ENCODE measurements around the gene ZG16B. TPM values are rescaled to one million over a fixed set of nuclear protein-coding genes. Genes with fewer than 3 reads are reported as not detected.

Gene ZG16B
- total RNA-seq, 1 experiment from 2014 or later, result 6.9 TPM

DNA sequence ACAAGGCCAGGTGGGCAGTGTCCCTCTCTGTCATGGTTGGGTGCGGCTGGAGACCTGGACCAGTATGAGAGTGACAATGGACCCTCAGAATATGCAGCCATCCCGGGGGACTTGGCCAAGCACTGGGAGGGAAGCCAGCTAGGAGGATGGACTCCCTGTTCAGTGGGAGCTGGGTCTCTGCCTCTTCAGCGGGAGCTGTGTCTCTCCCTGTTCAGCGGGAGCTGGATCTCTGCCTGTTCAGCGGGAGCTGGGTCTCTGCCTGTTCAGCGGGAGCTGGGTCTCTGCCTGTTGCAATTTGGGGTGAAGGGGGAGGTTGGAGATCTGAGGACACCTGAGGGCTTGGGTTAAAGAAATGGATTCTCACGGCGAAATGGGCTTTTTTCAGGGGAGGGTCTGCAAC, 38.9 kb upstream of the ZG16B start:
- H3K9me3 Mint-ChIP-seq (ENCODE audit: unreplicated experiment), result no peaks in the 10 kb centered on the region
- ChIA-PET POLR2A (no interaction called here), CTCF (interaction anchor here (0.5 to 0.9 kb wide), 2 partner anchors 13 to 243 kb away, joined by 3 to 4 read pairs; no protein-coding TSS in a partner anchor)
- peaks cover 16% of the 10 kb centered on the region for H3K27me3 Mint-ChIP-seq (ENCODE audit: insufficient read depth, unreplicated experiment)
- H3K27ac Mint-ChIP-seq (ENCODE audit: low read depth, unreplicated experiment), result no peak overlapping the region
- intact Hi-C loops (cut with micrococcal nuclease), result no loop called here
- no peak for DNase-seq (ENCODE audit: unreplicated experiment)
- H3K4me3 Mint-ChIP-seq (ENCODE audit: unreplicated experiment), result no peak overlapping the region
- TF ChIP-seq, protein P1, sequence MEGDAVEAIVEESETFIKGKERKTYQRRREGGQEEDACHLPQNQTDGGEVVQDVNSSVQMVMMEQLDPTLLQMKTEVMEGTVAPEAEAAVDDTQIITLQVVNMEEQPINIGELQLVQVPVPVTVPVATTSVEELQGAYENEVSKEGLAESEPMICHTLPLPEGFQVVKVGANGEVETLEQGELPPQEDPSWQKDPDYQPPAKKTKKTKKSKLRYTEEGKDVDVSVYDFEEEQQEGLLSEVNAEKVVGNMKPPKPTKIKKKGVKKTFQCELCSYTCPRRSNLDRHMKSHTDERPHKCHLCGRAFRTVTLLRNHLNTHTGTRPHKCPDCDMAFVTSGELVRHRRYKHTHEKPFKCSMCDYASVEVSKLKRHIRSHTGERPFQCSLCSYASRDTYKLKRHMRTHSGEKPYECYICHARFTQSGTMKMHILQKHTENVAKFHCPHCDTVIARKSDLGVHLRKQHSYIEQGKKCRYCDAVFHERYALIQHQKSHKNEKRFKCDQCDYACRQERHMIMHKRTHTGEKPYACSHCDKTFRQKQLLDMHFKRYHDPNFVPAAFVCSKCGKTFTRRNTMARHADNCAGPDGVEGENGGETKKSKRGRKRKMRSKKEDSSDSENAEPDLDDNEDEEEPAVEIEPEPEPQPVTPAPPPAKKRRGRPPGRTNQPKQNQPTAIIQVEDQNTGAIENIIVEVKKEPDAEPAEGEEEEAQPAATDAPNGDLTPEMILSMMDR (IDR thresholded peaks at IDR 0.05; ENCODE audit: unreplicated experiment), result no peak
- BruUV-seq (replicated peaks), result no TSS peak
- no peaks in the 10 kb centered on the region for H3K36me3 Mint-ChIP-seq (ENCODE audit: insufficient read depth, unreplicated experiment)
- H3K4me1 Mint-ChIP-seq (ENCODE audit: insufficient read depth, unreplicated experiment), result peaks cover 20% of the 10 kb centered on the region

DNA sequence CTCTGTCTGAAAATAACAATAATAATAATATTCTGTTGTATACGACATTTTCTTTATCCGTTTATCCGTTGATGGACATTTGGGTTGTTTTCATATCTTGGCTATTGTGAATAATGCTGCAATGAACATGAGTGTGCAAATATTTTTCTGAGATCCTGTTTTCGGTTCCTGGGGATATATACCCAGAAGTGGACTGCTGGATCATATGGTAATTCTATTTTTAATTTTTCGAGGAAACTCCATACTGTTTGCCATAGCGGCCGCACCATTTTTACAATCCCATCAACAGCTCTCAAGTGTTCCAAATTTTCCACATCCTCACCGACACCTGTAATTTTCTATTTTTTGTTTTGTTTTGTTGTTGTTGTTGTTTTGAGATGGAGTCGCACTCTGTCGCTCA, 37.2 kb upstream of the ZG16B start:
- DNase-seq (ENCODE audit: unreplicated experiment), result no peak
- Mint-ChIP-seq H3K27ac (ENCODE audit: low read depth, unreplicated experiment) (no peak overlapping the region), H3K4me1 (ENCODE audit: insufficient read depth, unreplicated experiment) (peaks cover 23% of the 10 kb centered on the region), H3K27me3 (ENCODE audit: insufficient read depth, unreplicated experiment) (peaks cover 16% of the 10 kb centered on the region), H3K36me3 (ENCODE audit: insufficient read depth, unreplicated experiment) (no peaks in the 10 kb centered on the region), H3K4me3 (ENCODE audit: unreplicated experiment) (no peak overlapping the region), H3K9me3 (ENCODE audit: unreplicated experiment) (no peaks in the 10 kb centered on the region)
- intact Hi-C loops (cut with micrococcal nuclease), result no loop called here
- POLR2A ChIA-PET, result interaction anchor here (0.9 to 1.2 kb wide), 2 partner anchors 15 to 30 kb away, joined by 3 read pairs; no protein-coding TSS in a partner anchor
- BruUV-seq (replicated peaks), result no TSS peak
- CTCF ChIA-PET, result interaction anchor here (0.6 to 1.4 kb wide), 2 partner anchors 26 to 76 kb away, joined by 3 to 6 read pairs; no protein-coding TSS in a partner anchor
- TF ChIP-seq, protein P1 (IDR thresholded peaks at IDR 0.05; ENCODE audit: unreplicated experiment), result no peak

DNA sequence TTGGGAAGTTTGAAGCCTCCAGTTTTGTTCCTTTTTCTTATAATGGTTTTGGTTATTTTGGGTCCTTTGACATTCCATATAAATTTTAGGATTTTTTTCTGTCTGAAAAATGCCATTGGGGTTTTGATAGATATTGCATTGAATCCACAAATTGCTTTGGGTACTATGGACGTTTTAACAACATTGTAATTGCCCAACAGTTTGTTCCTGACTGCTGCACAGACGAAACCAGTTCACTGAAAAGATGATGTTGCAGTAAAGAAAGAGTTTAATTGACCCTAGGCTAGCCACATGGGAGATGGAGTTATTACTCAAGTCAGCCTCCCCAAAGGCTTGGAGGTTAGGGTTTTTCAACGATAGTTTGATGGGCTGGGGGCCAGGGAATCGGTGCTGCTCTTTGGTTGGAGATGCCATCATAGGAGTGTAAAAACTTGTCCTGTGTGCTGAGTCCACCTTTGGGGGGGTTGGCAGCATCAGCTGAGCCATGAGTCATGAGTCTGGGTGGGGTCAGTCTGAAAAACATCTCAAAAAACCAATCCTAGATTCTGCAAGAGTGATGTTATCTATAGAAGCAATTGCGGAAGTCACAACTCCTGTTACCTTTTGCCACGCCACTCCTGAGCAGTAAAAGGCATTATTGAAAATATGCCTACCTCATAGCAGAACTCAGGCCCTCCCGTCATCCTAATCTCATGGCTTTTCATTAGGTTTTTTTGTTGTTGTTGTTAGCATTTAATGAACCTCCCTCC, 34.5 kb upstream of the ZG16B start:
- no peaks in the 10 kb centered on the region for H3K36me3 Mint-ChIP-seq (ENCODE audit: insufficient read depth, unreplicated experiment)
- peaks cover 16% of the 10 kb centered on the region for H3K27me3 Mint-ChIP-seq (ENCODE audit: insufficient read depth, unreplicated experiment)
- peak overlapping the region; percentile 90 for H3K27ac Mint-ChIP-seq (ENCODE audit: low read depth, unreplicated experiment)
- intact Hi-C loops (cut with micrococcal nuclease), result no loop called here
- ChIA-PET CTCF (no interaction called here), POLR2A (interaction anchor here (0.9 to 1.2 kb wide), 3 partner anchors 18 to 43 kb away, joined by 3 to 4 read pairs (median 3); partner anchors contain the start of genes ELOB and SRRM2)
- TF ChIP-seq, protein P1 (IDR thresholded peaks at IDR 0.05; ENCODE audit: unreplicated experiment), result no peak
- H3K9me3 Mint-ChIP-seq (ENCODE audit: unreplicated experiment), result no peaks in the 10 kb centered on the region
- DNase-seq (ENCODE audit: unreplicated experiment), result no peak
- H3K4me1 Mint-ChIP-seq (ENCODE audit: insufficient read depth, unreplicated experiment), result peaks cover 28% of the 10 kb centered on the region
- H3K4me3 Mint-ChIP-seq (ENCODE audit: unreplicated experiment), result peak overlapping the region; percentile 16
- no TSS peak for BruUV-seq (replicated peaks)

DNA sequence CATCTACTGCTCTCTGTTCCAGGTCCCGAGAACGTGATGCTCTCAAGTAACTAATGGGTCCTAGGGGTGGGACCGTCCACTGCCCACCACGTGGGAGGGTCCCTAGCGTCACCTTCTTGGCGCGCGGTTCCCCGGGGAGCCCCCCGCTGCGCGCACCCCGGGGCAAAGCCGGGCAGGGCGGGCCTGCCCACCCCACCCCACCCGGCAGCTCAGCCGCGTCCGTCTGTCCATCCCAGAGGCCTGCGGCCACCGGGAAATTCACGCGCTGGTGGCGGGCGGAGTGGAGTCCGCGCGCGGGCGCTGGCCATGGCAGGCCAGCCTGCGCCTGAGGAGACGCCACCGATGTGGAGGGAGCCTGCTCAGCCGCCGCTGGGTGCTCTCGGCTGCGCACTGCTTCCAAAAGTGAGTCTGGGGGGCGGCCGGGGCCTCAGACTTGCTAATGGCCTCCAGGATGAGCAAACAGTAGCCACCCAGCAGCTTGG, 31.3 kb upstream of the ZG16B start:
- Mint-ChIP-seq H3K9me3 (ENCODE audit: unreplicated experiment) (peaks cover 4% of the 10 kb centered on the region), H3K36me3 (ENCODE audit: insufficient read depth, unreplicated experiment) (peaks cover 6% of the 10 kb centered on the region), H3K4me1 (ENCODE audit: insufficient read depth, unreplicated experiment) (peaks cover 28% of the 10 kb centered on the region), H3K27me3 (ENCODE audit: insufficient read depth, unreplicated experiment) (no peaks in the 10 kb centered on the region), H3K4me3 (ENCODE audit: unreplicated experiment) (no peak overlapping the region), H3K27ac (ENCODE audit: low read depth, unreplicated experiment) (no peak overlapping the region)
- intact Hi-C loops (cut with micrococcal nuclease), result no loop called here
- TF ChIP-seq, protein P1 (IDR thresholded peaks at IDR 0.05; ENCODE audit: unreplicated experiment), result no peak
- POLR2A ChIA-PET, result interaction anchor here (0.6 kb wide), 1 partner anchor 48 kb away, joined by 3 read pairs; no protein-coding TSS in a partner anchor
- no TSS peak for BruUV-seq (replicated peaks)
- DNase-seq (ENCODE audit: unreplicated experiment), result no peak
- CTCF ChIA-PET, result no interaction called here
